ENCODE data around the gene MACROD2. TPM values are rescaled to one million over a fixed set of nuclear protein-coding genes. Genes with fewer than 3 reads are reported as not detected.

The MACROD2 gene
- total RNA-seq, 4 donors from 2014 or later, result 12.6 to 60.3 (median 18.9) TPM

DNA sequence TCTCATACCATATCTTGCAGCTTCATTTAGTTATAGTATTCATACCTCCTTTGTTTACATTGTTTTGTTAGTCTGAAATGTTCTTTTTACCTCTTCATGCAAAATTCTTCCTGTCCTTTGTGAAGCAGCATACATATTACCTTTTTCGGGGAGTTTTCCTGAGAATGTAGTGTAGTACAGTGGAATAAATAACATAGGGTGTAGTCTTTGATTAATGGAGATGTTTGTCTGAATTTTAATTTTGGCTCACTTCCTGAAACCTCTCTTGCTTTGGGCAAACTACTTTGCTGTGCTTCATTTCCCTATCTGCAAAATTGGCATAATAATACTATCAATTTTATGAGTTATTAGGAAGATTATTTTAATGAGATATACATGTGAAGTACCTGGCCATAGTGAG is 5.6 kb downstream of the MACROD2 start:
- H3K4me1 ChIP-seq, result peaks cover 6% of the 10 kb centered on the region
- no peak overlapping the region for H3K4me3 ChIP-seq
- no peaks in the 10 kb centered on the region for H3K27me3 ChIP-seq
- no peaks in the 10 kb centered on the region for H3K9me3 ChIP-seq
- DNase-seq (ENCODE audit: low spot score in 2 of 2), result no peak
- WGBS, result 65% methylated on average over 1 of the region's 1 CpG
- no peaks in the 10 kb centered on the region for H3K36me3 ChIP-seq
- H3K27ac ChIP-seq, result no peak overlapping the region
- TF ChIP-seq POLR2A (IDR thresholded peaks at IDR 0.05) (no peak), EP300 (IDR thresholded peaks at IDR 0.05) (no peak), POLR2AphosphoS5 (IDR thresholded peaks at IDR 0.05) (no peak)
- TF ChIP-seq, protein P1, sequence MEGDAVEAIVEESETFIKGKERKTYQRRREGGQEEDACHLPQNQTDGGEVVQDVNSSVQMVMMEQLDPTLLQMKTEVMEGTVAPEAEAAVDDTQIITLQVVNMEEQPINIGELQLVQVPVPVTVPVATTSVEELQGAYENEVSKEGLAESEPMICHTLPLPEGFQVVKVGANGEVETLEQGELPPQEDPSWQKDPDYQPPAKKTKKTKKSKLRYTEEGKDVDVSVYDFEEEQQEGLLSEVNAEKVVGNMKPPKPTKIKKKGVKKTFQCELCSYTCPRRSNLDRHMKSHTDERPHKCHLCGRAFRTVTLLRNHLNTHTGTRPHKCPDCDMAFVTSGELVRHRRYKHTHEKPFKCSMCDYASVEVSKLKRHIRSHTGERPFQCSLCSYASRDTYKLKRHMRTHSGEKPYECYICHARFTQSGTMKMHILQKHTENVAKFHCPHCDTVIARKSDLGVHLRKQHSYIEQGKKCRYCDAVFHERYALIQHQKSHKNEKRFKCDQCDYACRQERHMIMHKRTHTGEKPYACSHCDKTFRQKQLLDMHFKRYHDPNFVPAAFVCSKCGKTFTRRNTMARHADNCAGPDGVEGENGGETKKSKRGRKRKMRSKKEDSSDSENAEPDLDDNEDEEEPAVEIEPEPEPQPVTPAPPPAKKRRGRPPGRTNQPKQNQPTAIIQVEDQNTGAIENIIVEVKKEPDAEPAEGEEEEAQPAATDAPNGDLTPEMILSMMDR (IDR thresholded peaks at IDR 0.05), result no peak

DNA sequence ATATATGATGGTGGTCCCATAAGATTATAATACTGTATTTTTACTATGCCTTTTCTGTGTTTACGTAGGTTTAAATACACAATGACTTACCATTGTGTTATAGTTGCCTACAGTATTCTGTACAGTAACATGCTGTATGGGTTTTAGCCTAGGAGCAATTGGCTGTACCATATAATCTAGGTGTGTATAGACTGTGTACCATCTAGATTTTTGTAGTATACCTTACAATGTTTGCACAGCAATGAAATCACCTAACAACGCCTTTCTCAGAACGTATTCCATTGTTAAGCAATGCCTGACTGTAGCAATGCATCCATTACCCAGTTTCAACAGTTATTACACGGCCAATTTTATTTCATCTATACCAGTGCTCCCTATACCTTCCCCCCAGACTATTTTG is 10.7 kb downstream of the MACROD2 start:
- WGBS, result 93% methylated on average over 4 of the region's 4 CpGs

DNA sequence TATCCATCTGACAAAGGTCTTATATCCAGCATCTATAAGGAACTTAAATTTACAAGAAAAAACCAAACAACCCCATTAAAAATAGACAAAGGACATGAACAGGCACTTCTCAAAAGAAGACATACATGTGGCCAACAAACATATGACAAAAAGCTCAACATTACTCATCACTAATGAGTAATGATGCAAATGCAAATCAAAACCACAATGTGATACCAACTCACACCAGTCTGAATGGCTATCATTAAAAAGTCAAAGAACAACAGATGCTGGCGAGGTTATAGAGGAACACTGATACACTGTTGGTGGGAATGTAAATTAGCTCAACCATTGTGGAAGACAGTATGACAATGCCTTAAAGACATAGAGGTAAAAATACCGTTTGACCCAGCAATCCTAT is 13.9 kb downstream of the MACROD2 start:
- 71% methylated on average over 2 of the region's 2 CpGs for WGBS
- Histone ChIP-seq H3K27ac (no peak overlapping the region), H3K9me3 (peaks cover 14% of the 10 kb centered on the region), H3K4me3 (no peak overlapping the region), H3K4me1 (no peaks in the 10 kb centered on the region), H3K36me3 (no peaks in the 10 kb centered on the region), H3K27me3 (no peaks in the 10 kb centered on the region)
- no peak for DNase-seq (ENCODE audit: low spot score in 2 of 2)
- no peak for TF ChIP-seq EP300 (IDR thresholded peaks at IDR 0.05)
- no peak for TF ChIP-seq POLR2AphosphoS5 (IDR thresholded peaks at IDR 0.05)
- TF ChIP-seq, protein P1 (IDR thresholded peaks at IDR 0.05), result no peak
- no peak for TF ChIP-seq POLR2A (IDR thresholded peaks at IDR 0.05)

More for the DNA sequence above, 10.7 kb downstream of the MACROD2 start:
- Histone ChIP-seq H3K9me3 (peaks cover 2% of the 10 kb centered on the region), H3K27ac (no peak overlapping the region), H3K4me3 (no peak overlapping the region), H3K27me3 (no peaks in the 10 kb centered on the region), H3K36me3 (no peaks in the 10 kb centered on the region), H3K4me1 (no peaks in the 10 kb centered on the region)
- TF ChIP-seq EP300 (IDR thresholded peaks at IDR 0.05) (no peak), POLR2AphosphoS5 (IDR thresholded peaks at IDR 0.05) (no peak), POLR2A (IDR thresholded peaks at IDR 0.05) (no peak)
- TF ChIP-seq, protein P1 (IDR thresholded peaks at IDR 0.05), result no peak
- DNase-seq (ENCODE audit: low spot score in 2 of 2), result no peak

DNA sequence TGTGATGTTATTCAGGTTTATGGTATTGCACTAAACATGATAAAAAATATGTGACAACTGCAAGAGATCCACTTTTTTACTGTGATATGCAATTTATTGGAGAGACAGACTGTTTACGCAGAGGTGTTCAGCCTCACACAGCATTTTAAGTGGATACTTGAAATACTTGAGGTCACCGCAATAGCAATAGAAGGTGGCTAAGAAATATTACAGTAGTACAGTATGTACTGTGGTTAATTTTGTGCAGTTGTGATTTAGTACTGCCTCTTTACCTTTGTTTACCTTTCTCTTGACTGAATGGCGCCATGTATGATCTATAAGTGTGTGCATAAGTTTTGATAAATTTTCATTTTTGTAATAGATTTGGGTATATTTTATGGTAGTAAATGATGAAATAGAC is 17.4 kb downstream of the MACROD2 start:
- no peak for TF ChIP-seq POLR2AphosphoS5 (IDR thresholded peaks at IDR 0.05)
- TF ChIP-seq, protein P1 (IDR thresholded peaks at IDR 0.05), result no peak
- no peak for TF ChIP-seq POLR2A (IDR thresholded peaks at IDR 0.05)
- no peak for TF ChIP-seq EP300 (IDR thresholded peaks at IDR 0.05)
- no peaks in the 10 kb centered on the region for H3K27me3 ChIP-seq
- no peak overlapping the region for H3K27ac ChIP-seq
- DNase-seq (ENCODE audit: low spot score in 2 of 2), result no peak
- H3K4me3 ChIP-seq, result no peak overlapping the region
- no peaks in the 10 kb centered on the region for H3K36me3 ChIP-seq
- H3K9me3 ChIP-seq, result peaks cover 20% of the 10 kb centered on the region
- no peaks in the 10 kb centered on the region for H3K4me1 ChIP-seq
- WGBS, result 99% methylated on average over 3 of the region's 3 CpGs

DNA sequence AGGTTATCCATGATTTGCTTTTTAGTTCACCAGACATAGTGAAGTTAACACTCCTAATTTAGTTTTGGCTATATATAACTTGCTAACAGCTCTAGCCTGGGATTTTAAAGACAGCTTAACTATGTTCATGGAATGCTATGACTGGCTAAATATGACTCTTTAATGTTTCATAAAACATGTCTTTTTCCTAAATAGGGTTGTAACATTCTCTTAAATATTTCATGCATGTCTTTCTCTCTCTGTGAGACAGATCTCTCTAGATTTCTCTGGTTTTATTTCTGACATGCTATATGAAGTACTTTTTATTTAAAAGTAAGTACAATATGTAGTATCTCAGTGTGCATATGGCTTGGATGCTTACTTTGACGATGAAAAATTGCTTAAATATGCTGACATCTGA is 35.7 kb downstream of the MACROD2 start:
- H3K4me3 ChIP-seq, result no peak overlapping the region
- H3K27me3 ChIP-seq, result no peaks in the 10 kb centered on the region
- WGBS, result 73% methylated on average over 1 of the region's 1 CpG
- H3K36me3 ChIP-seq, result no peaks in the 10 kb centered on the region
- TF ChIP-seq POLR2AphosphoS5 (IDR thresholded peaks at IDR 0.05) (no peak), POLR2A (IDR thresholded peaks at IDR 0.05) (no peak), EP300 (IDR thresholded peaks at IDR 0.05) (no peak)
- TF ChIP-seq, protein P1 (IDR thresholded peaks at IDR 0.05), result no peak
- H3K9me3 ChIP-seq, result no peaks in the 10 kb centered on the region
- no peak overlapping the region for H3K27ac ChIP-seq
- DNase-seq (ENCODE audit: low spot score in 2 of 2), result no peak
- H3K4me1 ChIP-seq, result no peaks in the 10 kb centered on the region

Data from suprapubic skin (tissue), 4 donors.